Measurements from ENCODE around the gene ZNF385A.

Gene ZNF385A

DNA sequence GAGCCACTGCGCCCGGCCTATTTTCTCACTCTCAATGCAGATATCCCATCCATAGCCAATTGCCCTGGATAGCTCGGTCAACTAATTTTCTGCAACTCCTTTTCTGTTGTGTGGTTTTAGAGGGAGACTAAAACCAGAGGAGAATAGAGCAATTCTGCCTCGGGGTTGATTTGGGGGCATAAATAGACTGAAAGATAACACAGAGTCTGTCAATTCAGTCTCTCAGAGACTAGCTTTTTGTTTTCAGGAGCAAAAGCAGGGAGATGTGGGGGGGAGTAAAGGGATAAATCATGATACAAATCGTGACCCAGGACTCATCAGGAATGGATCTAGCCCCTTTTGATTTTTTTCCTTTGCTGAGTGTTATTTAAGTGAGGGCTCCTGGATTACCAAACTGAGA is 53.1 kb downstream of the ZNF385A start:
- TF ChIP-seq, protein P1, sequence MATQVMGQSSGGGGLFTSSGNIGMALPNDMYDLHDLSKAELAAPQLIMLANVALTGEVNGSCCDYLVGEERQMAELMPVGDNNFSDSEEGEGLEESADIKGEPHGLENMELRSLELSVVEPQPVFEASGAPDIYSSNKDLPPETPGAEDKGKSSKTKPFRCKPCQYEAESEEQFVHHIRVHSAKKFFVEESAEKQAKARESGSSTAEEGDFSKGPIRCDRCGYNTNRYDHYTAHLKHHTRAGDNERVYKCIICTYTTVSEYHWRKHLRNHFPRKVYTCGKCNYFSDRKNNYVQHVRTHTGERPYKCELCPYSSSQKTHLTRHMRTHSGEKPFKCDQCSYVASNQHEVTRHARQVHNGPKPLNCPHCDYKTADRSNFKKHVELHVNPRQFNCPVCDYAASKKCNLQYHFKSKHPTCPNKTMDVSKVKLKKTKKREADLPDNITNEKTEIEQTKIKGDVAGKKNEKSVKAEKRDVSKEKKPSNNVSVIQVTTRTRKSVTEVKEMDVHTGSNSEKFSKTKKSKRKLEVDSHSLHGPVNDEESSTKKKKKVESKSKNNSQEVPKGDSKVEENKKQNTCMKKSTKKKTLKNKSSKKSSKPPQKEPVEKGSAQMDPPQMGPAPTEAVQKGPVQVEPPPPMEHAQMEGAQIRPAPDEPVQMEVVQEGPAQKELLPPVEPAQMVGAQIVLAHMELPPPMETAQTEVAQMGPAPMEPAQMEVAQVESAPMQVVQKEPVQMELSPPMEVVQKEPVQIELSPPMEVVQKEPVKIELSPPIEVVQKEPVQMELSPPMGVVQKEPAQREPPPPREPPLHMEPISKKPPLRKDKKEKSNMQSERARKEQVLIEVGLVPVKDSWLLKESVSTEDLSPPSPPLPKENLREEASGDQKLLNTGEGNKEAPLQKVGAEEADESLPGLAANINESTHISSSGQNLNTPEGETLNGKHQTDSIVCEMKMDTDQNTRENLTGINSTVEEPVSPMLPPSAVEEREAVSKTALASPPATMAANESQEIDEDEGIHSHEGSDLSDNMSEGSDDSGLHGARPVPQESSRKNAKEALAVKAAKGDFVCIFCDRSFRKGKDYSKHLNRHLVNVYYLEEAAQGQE (IDR thresholded peaks at IDR 0.05; ENCODE audit: low read depth): no peak
- TF ChIP-seq, protein P2, sequence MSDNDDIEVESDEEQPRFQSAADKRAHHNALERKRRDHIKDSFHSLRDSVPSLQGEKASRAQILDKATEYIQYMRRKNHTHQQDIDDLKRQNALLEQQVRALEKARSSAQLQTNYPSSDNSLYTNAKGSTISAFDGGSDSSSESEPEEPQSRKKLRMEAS (IDR thresholded peaks at IDR 0.05): no peak
- TF ChIP-seq YY1 (IDR thresholded peaks at IDR 0.05; ENCODE audit: low read depth) (no peak), TAF1 (IDR thresholded peaks at IDR 0.05; ENCODE audit: low read depth) (no peak), CEBPB (IDR thresholded peaks at IDR 0.05) (no peak), EP300 (IDR thresholded peaks at IDR 0.05; ENCODE audit: borderline replicate concordance) (no peak)

GRCh38 chr12:54330442-54330841 is 54.1 kb downstream of the ZNF385A start:
- no peak for TF ChIP-seq FOXM1 (IDR thresholded peaks at IDR 0.05; ENCODE audit: borderline replicate concordance, low read depth)
- TF ChIP-seq NFIC (IDR thresholded peaks at IDR 0.05): no peak
- TF ChIP-seq CREB1 (IDR thresholded peaks at IDR 0.05; ENCODE audit: low read depth): no peak
- TF ChIP-seq TCF12 (IDR thresholded peaks at IDR 0.05; ENCODE audit: low read depth): no peak
- no peak for TF ChIP-seq ZBTB7A (IDR thresholded peaks at IDR 0.05; ENCODE audit: low read depth)
- no peak for TF ChIP-seq YY1 (IDR thresholded peaks at IDR 0.05; ENCODE audit: low read depth)
- no peak for TF ChIP-seq TAF1 (IDR thresholded peaks at IDR 0.05; ENCODE audit: low read depth)
- TF ChIP-seq USF1 (IDR thresholded peaks at IDR 0.05): no peak
- no peak for TF ChIP-seq TEAD4 (IDR thresholded peaks at IDR 0.05)
- TF ChIP-seq, protein P1 (IDR thresholded peaks at IDR 0.05; ENCODE audit: low read depth): no peak
- TF ChIP-seq CEBPB (IDR thresholded peaks at IDR 0.05): no peak
- TF ChIP-seq RAD21 (IDR thresholded peaks at IDR 0.05; ENCODE audit: low read depth): no peak
- no peak for TF ChIP-seq EP300 (IDR thresholded peaks at IDR 0.05; ENCODE audit: borderline replicate concordance)
- TF ChIP-seq EGR1 (IDR thresholded peaks at IDR 0.05): no peak
- TF ChIP-seq, protein P2 (IDR thresholded peaks at IDR 0.05): no peak

DNA sequence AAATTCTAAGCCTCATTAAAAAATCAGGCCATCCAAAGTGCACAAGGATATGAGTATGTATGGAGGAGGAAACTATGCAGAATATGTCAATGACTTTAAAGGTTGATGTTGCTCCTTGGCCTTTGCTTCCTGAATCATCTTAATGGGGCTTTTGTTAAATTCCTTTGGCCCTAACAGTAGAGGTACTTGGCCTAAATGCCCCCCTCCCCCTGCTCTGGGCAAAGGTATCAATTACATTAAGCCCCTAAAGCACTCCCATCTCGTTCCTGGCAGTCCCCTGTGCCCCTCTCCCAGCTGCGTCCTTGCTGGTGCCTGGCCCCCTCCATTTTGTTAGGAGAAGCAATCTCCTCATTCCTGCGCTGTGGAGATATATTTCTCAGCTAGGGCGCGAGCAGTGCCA is 54.8 kb downstream of the ZNF385A start:
- TF ChIP-seq EP300 (IDR thresholded peaks at IDR 0.05; ENCODE audit: borderline replicate concordance) (no peak), CREB1 (IDR thresholded peaks at IDR 0.05; ENCODE audit: low read depth) (no peak), ZBTB7A (IDR thresholded peaks at IDR 0.05; ENCODE audit: low read depth) (no peak)

GRCh38 chr12:54328595-54329337 is 55.8 kb downstream of the ZNF385A start:
- TF ChIP-seq RAD21 (IDR thresholded peaks at IDR 0.05; ENCODE audit: low read depth) (no peak), YY1 (IDR thresholded peaks at IDR 0.05; ENCODE audit: low read depth) (no peak), TEAD4 (IDR thresholded peaks at IDR 0.05) (no peak), CREB1 (IDR thresholded peaks at IDR 0.05; ENCODE audit: low read depth) (no peak), USF1 (IDR thresholded peaks at IDR 0.05) (no peak), TAF1 (IDR thresholded peaks at IDR 0.05; ENCODE audit: low read depth) (no peak), NFIC (IDR thresholded peaks at IDR 0.05) (no peak), ZBTB7A (IDR thresholded peaks at IDR 0.05; ENCODE audit: low read depth) (no peak), TCF12 (IDR thresholded peaks at IDR 0.05; ENCODE audit: low read depth) (no peak)
- TF ChIP-seq, protein P1 (IDR thresholded peaks at IDR 0.05; ENCODE audit: low read depth): no peak

All from Ishikawa (cell line).